GM23248 (cell line): Measurements from ENCODE around the gene PTPRZ1.

Experiments
- EZH2 ChIP-seq: fragments of 200-600 bp; sonication (generic); IDR thresholded peaks from 2 replicates; pipeline ENCODE4 v1.6.1; 2018; ENCODE audit warnings: antibody characterized with exemption, mild to moderate bottlenecking; ENCODE audit not compliant: insufficient read depth, poor library complexity, severe bottlenecking
- EZH2phosphoT487 ChIP-seq: fragments of 200-600 bp; sonication (generic); IDR thresholded peaks from 2 replicates; pipeline ENCODE4 v1.6.1; 2018; ENCODE audit warnings: antibody characterized with exemption, moderate library complexity, mild to moderate bottlenecking, low read depth; ENCODE audit not compliant: insufficient read depth

GRCh38 chr7:122095642-122096041, 222.7 kb downstream of the PTPRZ1 start:
- TF ChIP-seq EZH2phosphoT487 (no peak), EZH2 (no peak)
